Progenitor cell of endocrine pancreas (in vitro differentiated cells): ENCODE measurements around the gene STAMBP. TPM values are rescaled to one million over a fixed set of nuclear protein-coding genes. Genes with fewer than 3 reads are reported as not detected.

Source experiments
- DNase-seq: peaks from one replicate; pipeline ENCODE4 v3.0.0; 2021; ENCODE audit warnings: low spot score; ENCODE audit not compliant: unreplicated experiment
- H3K27ac Mint-ChIP-seq: 2 replicates; pipeline ENCODE4 v1.8.0; 2021; ENCODE audit warnings: mild to moderate bottlenecking, moderate library complexity, mixed read lengths
- H3K27me3 Mint-ChIP-seq: 2 replicates; pipeline ENCODE4 v1.8.0; 2021; ENCODE audit warnings: mixed read lengths
- H3K36me3 Mint-ChIP-seq: 2 replicates; pipeline ENCODE4 v1.8.0; 2022; ENCODE audit warnings: mixed read lengths; ENCODE audit not compliant: insufficient read depth
- H3K4me1 Mint-ChIP-seq: 2 replicates; pipeline ENCODE4 v1.8.0; 2021; ENCODE audit warnings: low read depth, mixed read lengths
- H3K4me3 Mint-ChIP-seq: 2 replicates; pipeline ENCODE4 v1.8.0; 2021; ENCODE audit warnings: low read depth, mild to moderate bottlenecking, moderate library complexity, mixed read lengths
- H3K9me3 Mint-ChIP-seq: 2 replicates; pipeline ENCODE4 v1.8.0; 2021; ENCODE audit warnings: low read depth, mixed read lengths
- CTCF ChIP-seq: fragments of 200-600 bp; sonication (generic); IDR thresholded peaks from one replicate; pipeline ENCODE4 v1.5.0; 2021; ENCODE audit warnings: antibody characterized with exemption, mild to moderate bottlenecking; ENCODE audit not compliant: unreplicated experiment
- total RNA-seq: library from RNA; stranded (reverse); gene quantifications from 2 replicates; pipeline ENCODE4 v1.2.1, GENCODE V29; 2021

The STAMBP gene
- total RNA-seq, 1 donor from 2014 or later: 39.0 TPM

GRCh38 chr2:73822991-73823390 is 5.8 kb upstream of the STAMBP start:
- no peak overlapping the region for H3K4me3 Mint-ChIP-seq
- H3K36me3 Mint-ChIP-seq: no peaks in the 10 kb centered on the region
- H3K27me3 Mint-ChIP-seq: peaks cover 48% of the 10 kb centered on the region
- no peak overlapping the region for H3K27ac Mint-ChIP-seq
- peaks cover 3% of the 10 kb centered on the region for H3K9me3 Mint-ChIP-seq
- no peak for DNase-seq
- no peak for TF ChIP-seq CTCF
- H3K4me1 Mint-ChIP-seq: no peaks in the 10 kb centered on the region

GRCh38 chr2:73823416-73823815 is 5.3 kb upstream of the STAMBP start:
- H3K9me3 Mint-ChIP-seq: peaks cover 3% of the 10 kb centered on the region
- no peak for TF ChIP-seq CTCF
- H3K36me3 Mint-ChIP-seq: no peaks in the 10 kb centered on the region
- no peaks in the 10 kb centered on the region for H3K4me1 Mint-ChIP-seq
- H3K27ac Mint-ChIP-seq: no peak overlapping the region
- peaks cover 48% of the 10 kb centered on the region for H3K27me3 Mint-ChIP-seq
- no peak overlapping the region for H3K4me3 Mint-ChIP-seq
- DNase-seq: no peak

- Mint-ChIP-seq H3K27me3 (peaks cover 47% of the 10 kb centered on the region), H3K36me3 (peaks cover 3% of the 10 kb centered on the region)
- no peak for DNase-seq
Measured at GRCh38 chr2:73823916-73824523, 4.7 kb upstream of the STAMBP start.

GRCh38 chr2:73825408-73825807 is 3.4 kb upstream of the STAMBP start:
- Mint-ChIP-seq H3K9me3 (peaks cover 7% of the 10 kb centered on the region), H3K4me3 (no peak overlapping the region), H3K27me3 (peaks cover 43% of the 10 kb centered on the region), H3K4me1 (peaks cover 13% of the 10 kb centered on the region), H3K27ac (no peak overlapping the region), H3K36me3 (peaks cover 3% of the 10 kb centered on the region)
- no peak for DNase-seq
- no peak for TF ChIP-seq CTCF

More at GRCh38 chr2:73823916-73824523, 4.7 kb upstream of the STAMBP start:
- TF ChIP-seq CTCF: peak; percentile 89
- peaks cover 7% of the 10 kb centered on the region for H3K9me3 Mint-ChIP-seq
- H3K4me1 Mint-ChIP-seq: peaks cover 4% of the 10 kb centered on the region
- no peak overlapping the region for H3K27ac Mint-ChIP-seq
- H3K4me3 Mint-ChIP-seq: no peak overlapping the region

GRCh38 chr2:73827018-73827417 is 1.7 kb upstream of the STAMBP start:
- peaks cover 7% of the 10 kb centered on the region for H3K9me3 Mint-ChIP-seq
- peaks cover 14% of the 10 kb centered on the region for H3K4me1 Mint-ChIP-seq
- no peak for DNase-seq
- H3K27me3 Mint-ChIP-seq: peaks cover 28% of the 10 kb centered on the region
- no peak overlapping the region for H3K4me3 Mint-ChIP-seq
- no peak for TF ChIP-seq CTCF
- no peak overlapping the region for H3K27ac Mint-ChIP-seq
- H3K36me3 Mint-ChIP-seq: peaks cover 4% of the 10 kb centered on the region
